ENCODE results near the gene MOB3B.

MOB3B gene

DNA sequence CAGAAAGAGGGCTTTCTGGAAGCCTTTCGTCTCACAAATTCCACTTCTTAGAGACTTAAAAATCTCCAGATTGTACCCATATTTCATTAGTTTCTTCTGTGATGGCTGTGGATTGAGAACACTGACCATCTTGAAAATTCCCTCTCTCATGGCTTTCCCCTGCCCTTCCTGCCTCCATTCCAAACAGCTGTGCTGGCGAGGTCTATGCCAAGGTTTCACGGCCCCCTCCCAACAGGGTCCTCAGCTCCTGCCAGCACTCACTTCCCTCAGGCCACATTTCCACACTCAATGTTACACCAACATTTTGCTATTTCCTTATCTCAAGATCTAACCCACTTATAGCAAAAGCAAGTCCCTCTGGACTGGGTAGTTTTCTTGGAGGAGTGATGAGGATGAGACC lies 192.4 kb downstream of the MOB3B start:
- no peak for DNase-seq (ENCODE audit: low read depth)

DNA sequence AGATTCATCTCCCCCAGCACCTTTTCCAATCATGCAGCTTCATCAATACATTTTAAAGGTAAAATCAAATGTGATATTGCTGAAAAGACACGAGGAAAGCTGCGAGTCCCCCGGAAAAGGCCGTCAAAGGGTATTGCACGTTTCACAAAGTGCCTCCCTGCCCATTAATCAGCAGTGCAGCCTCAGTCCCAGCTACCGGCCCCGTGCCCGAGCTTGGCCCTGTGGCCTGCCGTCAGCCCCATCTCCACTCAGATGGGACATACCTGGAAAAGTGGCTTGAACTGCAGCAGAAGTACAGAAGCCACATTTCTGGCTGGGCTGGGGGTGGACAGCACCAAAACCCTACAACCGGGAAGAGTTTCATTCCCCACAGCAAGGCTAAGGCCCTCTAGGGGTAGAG lies 192.8 kb downstream of the MOB3B start:
- DNase-seq (ENCODE audit: low read depth), result no peak

DNA sequence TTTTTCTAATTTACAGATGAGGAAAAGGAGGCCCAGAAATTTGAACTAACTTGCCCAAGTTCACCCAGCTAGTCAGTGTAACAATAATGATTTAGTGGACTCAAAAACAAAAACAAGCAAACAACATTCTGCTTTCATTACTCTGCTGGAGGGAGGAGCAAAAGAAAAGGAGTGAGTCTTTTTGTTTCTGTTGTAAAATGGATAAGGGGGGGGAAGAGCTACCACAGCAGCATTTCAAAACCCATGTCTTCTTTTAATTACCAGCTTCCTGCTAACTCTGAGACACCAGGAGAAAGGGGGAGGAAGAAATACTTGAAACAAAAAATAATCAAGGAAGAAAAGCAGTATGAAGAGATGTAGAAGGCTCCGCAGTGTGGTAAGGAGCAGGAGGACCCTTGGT lies 193.5 kb downstream of the MOB3B start:
- DNase-seq (ENCODE audit: low read depth), result no peak

DNA sequence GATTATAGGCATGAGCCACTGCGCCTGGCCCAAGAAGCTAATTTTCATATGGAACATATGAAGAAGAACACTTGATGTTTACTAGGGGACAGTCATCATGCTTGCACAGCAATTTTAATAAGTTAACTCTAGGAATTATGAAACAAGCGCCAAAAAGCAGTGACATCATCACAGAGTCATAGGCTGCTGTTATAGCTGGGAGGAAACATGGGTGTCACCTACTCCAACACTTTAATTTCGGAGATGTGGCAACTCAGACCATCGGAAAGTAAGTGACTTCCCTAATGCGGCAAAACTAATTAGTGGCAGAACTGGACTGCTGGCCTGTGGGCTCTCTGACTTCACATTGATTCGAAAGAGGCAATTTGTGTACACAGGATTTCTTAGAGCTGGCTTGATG lies 194.5 kb downstream of the MOB3B start:
- DNase-seq (ENCODE audit: low read depth), result no peak

DNA sequence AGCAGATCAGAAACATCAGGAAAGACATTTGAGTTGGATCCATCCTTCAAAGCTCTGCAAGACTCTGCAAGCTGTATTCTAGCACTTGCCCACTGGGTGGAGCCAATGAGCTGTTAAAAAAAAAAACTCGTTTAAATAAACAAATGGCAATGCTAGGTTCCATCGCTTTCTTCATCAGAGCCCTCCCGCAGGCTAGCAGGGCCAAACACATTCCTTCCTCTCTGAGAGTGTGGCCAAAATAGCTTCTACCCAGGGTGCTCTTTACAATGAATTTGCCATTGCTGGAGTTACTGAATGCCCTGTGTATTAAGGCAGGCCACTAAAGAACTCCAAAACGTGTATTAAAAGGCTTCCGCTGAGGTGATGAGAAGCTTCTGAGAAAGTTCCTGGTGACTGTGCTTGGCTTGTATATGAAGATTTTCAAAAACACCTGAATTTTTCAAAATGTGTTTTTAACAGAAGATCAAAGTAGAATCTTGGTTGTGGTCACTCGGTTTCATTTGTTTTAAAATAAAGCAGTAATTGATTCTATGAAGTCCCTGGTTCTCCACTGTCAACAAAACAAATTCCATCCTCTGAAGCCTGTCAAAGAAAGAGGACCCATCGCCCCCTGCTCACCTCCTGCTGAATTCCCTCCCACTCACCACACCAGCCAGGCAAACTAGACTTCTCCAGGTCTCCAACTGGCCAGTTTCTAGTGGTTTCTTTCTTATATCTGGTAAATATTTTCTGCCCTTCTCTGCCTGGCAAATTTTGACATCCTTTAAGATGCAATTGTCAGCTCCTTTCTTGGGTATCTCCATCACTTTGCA lies 196.2 kb downstream of the MOB3B start:
- peak; percentile 73 for DNase-seq (ENCODE audit: low read depth)

DNA sequence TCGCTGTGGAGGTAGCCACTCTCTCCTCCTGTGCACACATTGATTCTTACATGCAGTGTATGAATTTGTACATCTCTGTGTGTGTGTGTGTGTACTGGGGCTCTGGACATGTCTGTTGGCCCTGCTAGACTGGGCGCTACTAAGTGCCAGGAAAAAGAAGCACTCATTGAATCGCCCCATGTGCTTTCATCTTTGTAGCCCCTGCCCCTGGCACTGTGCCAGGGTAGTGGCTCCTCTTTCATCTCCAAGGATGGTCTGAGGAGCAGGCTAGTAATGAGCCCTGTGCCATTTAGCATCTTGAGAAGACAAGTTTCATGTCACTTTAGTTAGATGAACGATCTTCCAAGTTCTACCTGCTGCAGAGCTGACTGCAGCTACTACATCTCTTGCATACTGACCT lies 198.2 kb downstream of the MOB3B start:
- no peak for DNase-seq (ENCODE audit: low read depth)

DNA sequence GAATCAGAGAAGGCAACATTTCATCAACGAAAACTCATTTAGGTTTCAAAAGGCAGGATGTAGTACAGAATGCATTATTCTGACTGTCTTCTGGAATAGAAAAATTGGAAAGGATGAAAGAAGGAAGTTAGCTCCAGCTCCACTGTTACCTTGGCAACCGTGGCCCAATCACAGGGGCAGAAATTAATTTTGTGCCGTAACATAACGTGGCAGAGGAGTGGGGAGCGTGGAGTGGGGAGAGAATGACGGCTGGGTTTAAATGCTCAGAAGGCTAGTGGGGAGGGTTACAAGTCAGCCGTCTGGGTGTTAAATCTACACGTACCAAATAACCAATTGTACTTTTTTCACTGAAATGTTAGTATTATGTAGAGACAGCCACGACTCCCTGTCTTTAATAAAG lies 200.3 kb downstream of the MOB3B start:
- DNase-seq (ENCODE audit: low read depth), result no peak

DNA sequence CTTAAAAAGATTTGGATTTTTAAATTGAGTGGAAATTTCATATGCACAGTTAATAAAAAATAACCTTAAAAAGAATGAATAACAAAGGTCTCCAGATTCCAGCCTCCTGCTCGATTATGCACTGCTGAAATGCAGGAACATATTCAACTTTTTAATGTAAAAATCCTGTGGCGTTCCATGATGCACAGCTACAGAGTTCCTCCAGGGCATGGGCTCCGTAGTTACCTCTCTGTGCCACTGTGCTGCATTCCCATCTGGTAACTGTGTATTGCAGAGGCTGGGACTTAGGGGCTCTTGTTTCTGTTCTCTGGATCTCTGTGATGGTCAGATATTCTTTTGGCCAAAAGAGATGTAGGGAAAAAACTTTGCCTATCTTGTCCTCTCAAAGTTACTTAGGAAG lies 201.1 kb downstream of the MOB3B start:
- no peak for DNase-seq (ENCODE audit: low read depth)

DNA sequence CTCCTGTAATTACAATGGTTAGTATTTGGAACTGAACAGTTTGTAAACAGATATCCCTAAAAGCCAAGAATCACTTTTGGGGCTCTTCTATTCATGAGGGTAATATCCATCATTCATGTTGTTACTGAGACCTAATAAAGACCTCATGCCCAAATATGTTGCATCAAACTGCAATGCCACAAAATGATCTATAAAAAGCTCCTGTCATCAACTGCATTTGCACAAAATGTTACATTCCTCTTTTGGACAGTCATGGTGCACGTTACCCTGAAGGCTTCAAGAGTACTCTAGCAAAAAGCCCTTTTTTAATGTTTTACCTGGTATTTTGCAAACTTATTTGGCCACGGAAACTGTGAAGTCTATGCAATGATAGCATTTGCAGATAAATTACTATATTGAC lies 218.4 kb downstream of the MOB3B start:
- no peak for DNase-seq (ENCODE audit: low read depth)

DNA sequence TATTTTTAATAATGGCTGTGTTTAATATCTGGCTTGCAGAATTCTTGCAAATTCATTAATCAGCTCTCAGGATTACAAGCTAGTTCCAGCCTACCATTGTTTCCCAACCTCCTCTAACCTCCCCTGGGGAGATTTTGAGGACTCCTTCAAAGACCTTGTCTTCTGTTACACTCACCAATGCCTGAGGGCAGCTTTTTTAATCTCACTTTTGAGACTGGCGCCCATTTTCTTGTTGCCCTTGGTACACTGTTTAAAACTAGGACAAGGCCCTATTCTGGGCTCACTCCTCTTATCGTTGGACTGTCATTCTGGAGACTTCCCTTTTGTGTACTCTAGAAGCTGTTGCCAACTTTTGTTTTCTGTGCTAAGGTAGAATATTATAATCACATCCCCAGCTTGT lies 219.0 kb downstream of the MOB3B start:
- no peak for DNase-seq (ENCODE audit: low read depth)

DNA sequence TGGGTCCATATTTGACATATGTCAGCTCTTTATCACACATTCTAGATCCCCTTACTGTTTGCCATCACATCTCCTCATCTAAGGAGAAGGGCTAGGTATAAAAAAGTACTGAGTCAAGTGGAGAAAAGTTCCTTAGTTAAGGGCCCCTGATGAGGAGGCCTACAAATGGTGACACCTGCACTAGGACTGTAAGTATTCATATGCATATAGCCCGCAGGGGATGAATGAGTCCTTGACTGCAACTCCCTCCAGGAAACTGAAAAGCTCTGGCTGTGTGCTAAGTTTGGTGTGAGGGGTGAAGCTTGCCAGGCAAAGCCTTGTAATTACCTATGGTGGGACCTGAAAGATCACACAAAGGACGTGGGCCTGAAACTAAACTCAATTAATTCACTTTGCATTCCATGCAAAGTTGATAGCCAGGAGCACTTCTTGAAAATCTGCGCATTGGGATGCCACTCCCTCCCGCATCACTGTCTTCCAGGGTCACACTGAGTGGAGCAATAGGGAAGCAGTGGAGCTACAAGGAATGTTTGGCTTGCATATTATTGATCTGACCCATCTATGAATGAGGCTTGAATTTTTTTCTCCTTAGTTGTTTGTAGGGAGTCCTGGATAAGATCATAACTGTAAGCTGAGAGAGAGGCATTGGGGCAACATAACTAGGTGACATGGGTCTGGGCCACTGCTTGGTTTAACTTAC lies 220.8 kb downstream of the MOB3B start:
- DNase-seq (ENCODE audit: low read depth), result no peak

DNA sequence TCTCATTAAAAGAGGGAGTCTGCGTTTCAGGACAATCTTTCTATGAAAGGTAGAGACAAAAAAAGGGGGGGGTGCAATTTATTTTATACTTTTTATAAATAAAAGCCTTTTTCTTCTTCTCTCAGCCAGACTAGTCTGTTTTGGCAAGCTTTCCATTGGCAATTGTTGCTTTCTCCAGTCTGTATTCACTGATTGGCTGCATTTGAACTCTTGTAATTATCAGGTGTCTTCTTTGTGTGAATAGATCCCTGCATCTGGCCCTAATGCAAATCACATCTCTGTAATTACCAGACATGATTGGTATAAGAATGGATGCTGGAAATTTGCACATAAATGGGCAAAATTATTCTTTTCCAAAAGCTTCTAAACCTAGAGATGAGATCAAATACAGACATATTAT lies 225.1 kb downstream of the MOB3B start:
- no peak for DNase-seq (ENCODE audit: low read depth)

DNA sequence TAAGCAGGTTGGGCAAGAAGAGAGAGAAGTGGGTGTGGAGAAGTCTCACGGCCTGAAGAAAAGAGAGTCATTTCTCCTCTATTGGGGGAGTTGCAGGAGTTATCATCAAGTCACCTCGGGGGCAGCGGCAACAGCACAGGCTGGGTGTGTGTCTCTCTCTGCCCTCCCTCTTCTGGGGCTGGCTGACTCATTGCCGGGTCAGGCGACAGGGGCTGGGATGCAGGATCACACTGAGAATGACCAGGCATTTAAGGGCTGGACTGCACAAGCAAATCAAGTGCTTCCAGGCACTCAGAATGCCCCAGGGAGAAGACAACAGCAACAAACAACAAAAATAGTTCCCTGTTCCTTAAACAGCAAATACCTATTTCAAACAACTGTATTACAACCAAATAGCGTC lies 226.4 kb downstream of the MOB3B start:
- DNase-seq (ENCODE audit: low read depth), result peak; percentile 9

DNA sequence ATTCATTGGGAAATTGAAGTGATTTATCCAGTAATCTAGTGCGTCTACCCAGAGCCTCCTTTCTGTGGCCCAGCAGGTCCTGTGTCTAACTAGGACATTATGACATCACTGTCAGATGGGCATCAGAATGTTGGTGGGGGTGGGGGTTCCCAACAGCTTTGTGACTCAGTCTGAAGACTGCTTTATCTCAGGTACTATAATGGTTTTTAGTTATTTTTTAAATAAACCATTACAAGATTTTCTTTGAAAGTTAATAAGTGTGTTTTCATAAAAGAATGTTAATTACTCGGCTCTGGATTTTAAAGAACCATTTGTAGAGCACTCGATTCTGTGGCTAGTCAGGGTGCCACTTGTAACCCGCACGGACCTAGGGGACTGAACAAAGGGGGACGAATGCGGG lies 232.6 kb downstream of the MOB3B start, which contains the start of gene EQTN:
EQTN (minus strand) TSS at position 101 of the 400 bp plus-strand sequence; CDS start at position 6, 95 bp downstream.
- no peak for DNase-seq (ENCODE audit: low read depth)

DNA sequence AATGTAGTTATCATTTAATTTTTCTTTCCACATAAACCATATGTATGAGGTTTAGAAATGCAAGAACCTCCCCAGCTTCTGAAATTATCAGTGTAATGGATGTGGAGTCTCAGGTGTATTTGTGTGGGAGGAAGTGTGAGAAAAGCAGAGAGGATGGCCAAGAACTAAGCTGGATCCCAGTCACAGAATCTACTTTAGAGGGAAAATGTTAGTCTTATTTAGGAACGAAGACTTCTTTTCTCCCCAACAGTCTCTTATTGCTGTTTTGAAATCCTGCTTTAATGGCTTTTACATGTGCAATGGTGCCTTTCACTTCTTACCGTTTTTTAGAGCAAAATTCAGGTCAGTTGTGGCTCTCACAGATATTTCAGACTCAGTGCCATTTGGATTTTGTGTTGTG lies 235.6 kb downstream of the MOB3B start:
- no peak for DNase-seq (ENCODE audit: low read depth)

DNA sequence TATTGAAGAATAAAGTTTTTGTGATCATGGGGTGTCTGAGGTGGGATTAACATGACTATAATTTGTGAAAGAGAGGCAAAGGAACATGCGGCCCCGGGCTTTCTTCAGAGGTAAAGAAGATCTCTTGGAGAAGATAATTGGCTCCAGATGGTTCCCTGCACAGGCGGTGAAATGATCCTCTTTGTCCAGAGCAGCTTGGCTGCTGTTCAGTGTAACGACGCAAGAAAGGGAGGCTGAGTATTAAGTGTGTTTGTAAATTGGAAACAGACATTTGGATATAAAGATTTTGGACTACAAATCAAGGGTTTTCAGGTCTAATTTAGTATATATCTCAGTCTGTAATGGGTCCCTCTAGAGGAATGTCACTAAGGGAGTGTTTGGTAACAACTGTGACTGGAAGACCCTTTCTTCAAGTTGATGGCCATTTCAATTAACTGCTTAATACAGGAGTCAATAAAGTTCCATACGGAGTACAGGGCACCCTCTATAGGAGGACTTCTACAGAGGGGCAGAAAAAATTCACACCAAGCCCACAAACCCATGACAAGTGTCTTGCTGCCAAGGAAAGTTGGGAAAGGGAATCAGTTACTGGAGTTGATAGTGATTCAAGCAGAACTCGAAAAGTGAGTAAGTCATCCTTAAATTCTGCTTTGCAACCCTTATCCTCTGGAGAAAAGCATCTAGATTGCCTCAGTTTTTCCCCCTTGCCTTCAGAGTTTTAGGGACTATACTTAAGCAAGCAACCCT lies 236.8 kb downstream of the MOB3B start:
- DNase-seq (ENCODE audit: low read depth), result peak; percentile 30

DNA sequence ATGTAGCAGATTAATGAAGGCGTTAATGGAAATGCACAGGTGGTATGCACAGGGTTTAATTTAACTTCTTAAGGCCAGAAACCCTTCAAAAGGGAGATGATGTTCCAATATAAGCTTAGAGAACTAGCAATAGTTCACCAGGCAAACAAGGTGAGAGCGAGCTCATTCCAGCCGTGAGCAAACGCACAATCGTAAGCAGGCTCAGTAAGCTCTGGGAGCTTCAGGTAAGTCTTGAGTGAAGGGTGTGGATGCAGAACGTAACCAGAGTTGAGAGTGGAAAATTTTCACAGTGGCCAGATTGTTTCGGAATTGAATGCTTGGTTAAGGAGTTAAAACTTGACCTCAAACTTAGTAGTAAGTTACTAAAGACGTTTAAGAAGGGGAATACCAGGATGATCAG lies 238.3 kb downstream of the MOB3B start:
- DNase-seq (ENCODE audit: low read depth), result no peak

DNA sequence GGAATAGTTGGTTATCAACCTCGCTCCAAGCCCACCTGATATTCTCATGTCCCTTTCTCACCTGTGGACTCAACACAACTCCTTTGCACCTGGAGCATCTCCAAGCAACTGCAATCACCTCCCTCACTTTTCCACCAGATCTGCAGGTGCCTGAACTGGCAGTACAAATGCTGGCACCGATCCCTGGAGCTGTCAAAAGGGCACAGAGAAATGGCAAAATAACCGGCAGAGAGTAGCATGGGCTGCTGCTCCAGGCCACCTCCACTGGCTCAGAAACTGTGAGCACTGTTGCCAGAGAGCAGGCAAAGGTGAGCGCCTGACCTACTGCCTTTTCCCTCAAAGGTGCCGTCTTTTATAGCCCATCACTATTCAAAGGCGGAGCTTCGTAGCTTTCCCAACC lies 247.3 kb downstream of the MOB3B start:
- DNase-seq (ENCODE audit: low read depth), result no peak

DNA sequence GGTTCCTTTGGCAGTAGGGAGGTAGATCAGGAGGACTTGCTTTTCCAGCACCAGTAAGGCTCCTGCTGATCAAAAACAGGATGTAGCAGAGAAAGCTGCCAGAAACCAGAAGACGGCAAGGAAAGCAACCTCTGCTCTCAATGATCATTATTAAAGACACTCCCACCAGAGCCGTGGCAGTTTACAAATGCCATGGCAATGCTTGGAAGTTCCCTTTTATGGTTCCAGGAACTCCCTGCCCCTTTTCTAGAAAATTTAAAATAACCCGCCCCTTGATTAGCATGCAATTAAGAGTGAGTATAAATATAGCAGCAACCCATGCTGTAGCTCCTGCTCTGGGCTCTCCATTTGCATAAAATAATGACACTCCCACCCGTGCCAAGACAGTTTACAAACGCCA lies 248.8 kb downstream of the MOB3B start:
- no peak for DNase-seq (ENCODE audit: low read depth)

DNA sequence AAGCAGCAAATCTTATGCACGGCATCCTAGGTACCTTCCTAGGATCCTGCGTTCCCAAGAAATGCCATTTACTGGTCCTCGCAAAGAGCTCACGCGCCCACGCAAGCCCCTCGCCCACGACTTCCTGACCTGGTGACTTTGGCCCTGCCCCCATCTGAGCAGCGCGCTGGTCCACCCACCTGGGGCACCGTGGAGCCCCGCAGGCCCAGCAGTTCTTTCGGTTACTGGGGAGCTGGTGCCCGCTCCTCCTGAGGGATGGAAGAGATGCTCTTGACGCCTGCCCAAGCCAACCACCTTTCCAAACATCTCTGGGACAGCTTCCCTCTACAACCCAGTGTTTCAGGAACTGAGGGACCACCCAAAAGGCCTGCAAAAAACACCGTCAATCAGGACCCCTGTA lies 249.4 kb downstream of the MOB3B start:
- DNase-seq (ENCODE audit: low read depth), result no peak

DNA sequence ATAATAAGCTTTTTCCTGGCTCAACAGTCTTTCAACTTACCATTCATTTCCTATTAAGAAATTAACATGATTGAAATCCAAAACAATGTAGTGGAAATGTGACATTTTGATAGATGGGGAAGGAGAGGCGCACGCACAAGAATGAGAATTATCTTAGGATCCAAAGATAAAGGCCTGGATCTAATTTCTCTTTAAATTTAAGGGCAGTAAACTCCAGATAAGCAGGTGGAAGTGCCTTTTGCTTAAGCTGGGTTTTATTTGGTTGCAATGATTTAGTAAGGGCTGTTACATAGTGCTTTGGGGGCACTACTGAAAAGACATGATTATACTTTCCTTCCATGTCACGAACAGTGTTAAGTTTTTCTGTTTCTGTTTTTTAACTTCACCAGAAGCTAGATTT lies 250.0 kb downstream of the MOB3B start:
- DNase-seq (ENCODE audit: low read depth), result no peak

DNA sequence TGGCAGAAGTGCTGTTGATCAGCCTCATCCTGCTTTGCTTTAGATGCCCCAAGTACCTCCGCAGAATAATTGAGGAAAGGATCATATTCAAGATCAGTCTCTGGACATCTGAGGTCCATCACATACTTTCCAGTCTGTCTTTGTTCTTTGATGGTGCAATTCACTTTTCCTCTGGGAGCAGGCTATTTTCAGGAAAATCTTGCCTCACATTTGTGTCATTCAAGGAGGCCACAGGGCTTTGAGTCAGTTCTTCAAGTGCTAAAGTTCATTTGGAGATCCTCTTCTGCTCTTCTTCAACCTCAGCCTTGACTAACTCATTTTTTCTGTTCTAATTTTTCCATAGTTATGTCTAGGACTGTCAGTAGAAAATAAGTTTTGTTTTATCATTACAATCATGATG lies 251.2 kb downstream of the MOB3B start:
- DNase-seq (ENCODE audit: low read depth), result no peak

Data from iris pigment epithelial cell (primary cell).